ENCODE measurements around the gene CELSR2.
"Not testable (repeated sequence)": the region's sequence is repeated elsewhere in the genome, so short reads cannot be mapped to it uniquely, and the experiment has no call there.

CELSR2 gene

DNA sequence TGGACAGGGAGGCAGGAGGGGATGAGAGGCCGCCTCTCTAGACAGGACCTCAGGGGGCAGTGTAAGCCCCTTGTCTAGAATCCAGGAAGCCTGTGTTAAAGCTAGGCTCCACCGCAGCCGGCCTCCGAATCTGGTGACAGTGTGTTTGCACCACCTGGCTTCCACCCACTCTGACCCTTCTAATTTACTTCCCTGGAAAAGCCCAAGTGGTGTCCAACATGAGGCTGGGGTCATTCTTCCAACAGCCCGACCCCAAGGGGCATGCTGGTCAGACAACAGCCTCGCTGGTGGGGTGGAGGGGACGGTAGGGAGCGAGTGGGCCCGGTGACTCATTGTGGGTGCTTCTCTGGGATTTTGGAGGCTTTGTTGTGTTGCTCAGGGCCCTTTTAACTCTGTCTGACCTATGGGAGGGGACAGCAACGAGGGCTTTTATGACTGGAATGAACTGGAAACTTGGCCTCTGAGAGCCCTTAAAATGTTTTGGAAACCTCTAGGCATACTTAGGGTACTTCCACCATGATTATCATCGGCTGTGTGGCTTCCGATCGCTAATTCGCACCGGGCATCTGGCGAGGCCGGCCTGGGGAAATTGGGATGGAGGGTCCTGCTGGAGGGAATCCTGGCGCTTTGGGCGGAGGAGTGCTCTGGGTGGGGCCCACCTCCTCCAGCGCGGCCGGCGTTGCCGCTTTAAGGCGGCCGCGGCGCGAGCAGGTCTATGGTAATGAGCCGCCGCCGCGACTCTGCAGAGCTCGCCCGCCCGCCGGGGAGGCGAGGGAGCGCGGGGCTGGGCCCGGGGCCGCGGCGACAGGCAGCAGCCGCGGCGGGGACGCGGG lies at the start of gene CELSR2:
Gene CELSR2 (plus strand): TSS at position 743 of the 833 bp plus-strand sequence. CDS start 541 bp downstream, outside the sequence.
- FAIRE-seq, result no peak

DNA sequence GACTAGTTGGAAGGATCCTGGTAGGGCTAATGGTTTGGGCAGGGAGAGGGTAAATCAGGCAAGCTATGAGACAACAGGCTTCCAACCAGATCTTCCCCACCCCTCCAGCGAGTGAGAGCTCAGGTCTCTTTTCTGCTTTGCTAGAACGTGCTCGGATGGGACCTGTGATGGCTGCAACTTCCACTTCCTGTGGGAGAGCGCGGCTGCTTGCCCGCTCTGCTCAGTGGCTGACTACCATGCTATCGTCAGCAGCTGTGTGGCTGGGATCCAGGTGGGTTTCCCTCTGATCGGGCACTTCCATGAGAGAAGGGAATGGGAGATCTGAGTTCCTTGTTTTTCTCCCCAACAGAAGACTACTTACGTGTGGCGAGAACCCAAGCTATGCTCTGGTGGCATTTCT lies 49.6 kb upstream of the CELSR2 start:
- FAIRE-seq, result no peak

DNA sequence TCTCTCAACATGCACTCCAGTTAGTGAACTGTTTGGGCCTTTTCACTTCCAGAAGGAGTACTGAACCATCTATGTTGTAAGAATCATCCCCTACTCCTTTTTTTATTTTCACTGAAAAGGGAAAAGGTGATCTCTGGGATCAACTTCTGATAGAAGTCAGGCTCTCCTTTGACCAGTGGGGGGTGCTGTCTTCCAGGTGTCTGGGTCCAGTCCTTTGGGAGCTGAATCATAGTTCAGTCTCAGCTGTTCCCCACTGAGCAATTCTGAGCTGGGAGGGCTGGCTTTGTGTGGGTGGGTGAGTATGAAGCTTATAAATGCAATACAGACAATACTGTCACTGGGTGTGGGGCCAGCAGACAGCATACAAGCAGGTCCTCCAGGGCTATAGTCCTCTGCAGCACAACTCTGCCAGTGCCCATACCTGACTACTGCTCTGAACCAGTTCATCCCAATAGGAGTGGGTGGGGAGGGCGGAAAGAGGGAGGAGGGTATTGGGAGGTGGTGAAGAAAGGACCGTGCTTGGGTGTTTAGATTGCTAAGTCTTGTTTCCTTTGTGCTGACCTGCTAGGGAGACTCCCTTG lies 48.1 kb upstream of the CELSR2 start:
- no peak for FAIRE-seq

DNA sequence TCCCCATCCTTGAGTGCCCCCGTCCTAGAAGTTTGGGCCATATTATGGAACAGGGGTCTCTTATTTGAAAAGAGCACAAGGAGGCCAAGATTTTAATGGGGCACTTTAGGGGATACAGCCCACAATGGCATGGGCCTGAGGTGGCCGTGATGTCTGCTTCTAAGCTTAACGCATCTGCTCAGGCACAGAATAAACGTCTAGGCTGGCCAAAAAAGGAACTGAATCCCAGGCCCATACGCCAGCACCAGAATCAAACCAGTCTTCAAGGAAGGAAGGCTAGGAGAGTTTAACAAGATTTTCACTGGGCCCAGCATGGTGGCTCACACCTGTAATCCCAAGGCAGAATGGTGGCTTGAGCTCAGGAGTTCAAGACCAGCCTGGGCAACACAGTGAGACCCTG lies 44.9 kb upstream of the CELSR2 start:
- FAIRE-seq, result no peak

DNA sequence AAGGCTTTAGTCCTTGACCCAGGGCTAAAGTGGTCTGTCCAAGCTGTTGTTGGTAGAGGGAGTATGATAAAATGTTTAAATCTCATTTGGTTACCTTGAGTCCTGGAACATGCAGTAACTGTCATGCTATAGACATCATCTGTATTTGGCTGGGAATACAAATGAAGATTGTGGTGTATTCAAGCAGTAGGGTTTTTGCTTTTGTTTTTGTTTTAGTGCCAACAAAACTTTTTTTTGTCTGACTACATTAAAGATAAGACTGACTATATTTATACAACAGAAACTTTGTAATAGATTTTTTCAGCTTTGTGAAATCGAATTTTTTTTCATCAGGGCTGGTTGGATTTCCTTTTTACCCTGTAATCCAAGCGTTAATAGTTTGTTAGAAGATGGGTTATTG lies 43.0 kb upstream of the CELSR2 start:
- no peak for FAIRE-seq

GRCh38 chr1:109207467-109208103 lies 41.8 kb upstream of the CELSR2 start:
- FAIRE-seq, result no peak

GRCh38 chr1:109208394-109208793 lies 40.9 kb upstream of the CELSR2 start:
- no peak for FAIRE-seq

DNA sequence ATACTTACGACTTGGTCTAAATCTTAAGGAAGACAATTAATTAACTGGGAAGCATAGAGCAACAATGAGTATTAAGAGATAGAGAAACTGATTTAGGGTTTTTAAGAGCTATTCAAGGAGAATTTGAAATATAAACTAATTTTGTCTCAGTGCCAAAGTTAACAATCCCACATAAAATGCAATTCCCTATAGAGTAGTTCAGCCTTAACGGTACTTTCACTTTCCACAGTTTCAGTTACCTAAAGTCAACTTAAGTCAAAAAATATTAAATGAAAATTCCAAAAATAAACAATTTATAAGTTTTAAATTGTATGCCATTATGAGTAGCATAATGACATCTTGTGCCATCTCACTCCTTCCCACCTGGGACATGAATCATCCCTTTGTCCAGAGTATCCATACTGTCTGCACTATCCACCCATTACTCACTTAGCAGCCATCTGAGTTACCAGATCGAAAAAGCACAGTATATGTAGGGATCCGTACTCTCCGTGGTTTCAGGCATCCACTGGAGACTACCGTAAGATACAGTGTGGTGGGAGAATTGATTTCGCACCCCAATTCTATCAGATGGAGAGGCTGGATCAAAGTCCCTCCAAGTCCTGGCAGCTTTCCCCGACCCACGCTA lies 40.4 kb upstream of the CELSR2 start:
- FAIRE-seq, result no peak

- no peak for FAIRE-seq
These were observed 39.3 kb upstream of the CELSR2 start for GRCh38 chr1:109210058-109210457.

DNA sequence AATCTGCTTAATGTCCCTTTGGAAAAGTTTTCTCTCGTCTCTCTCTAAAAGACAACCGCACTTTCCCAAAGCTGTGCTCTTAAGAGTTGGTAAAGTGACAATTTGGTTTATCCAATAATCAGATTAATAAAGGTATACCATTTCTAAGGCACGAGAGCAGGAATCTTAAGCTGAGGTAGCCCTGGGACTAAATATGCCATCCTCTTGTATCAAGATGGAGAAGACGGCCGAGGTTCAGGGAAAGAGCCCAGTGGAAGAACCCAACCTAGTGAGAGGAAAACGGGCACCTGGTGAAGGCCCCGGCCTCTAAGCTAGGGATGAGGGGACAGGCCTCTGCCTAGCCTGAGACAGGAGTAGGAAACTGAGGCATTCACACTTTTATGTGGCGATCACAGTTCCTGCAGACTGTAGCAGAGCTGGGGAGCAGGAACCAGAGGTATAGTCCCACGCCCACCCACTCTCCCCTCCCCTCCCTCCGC lies 36.0 kb upstream of the CELSR2 start:
- no peak for FAIRE-seq

GRCh38 chr1:109213824-109214693 lies 35.3 kb upstream of the CELSR2 start, which contains the start of gene SARS1:
SARS1 (plus strand) TSS chr1:109213918; CDS start chr1:109213993, 75 bp downstream.
- no peak for FAIRE-seq

DNA sequence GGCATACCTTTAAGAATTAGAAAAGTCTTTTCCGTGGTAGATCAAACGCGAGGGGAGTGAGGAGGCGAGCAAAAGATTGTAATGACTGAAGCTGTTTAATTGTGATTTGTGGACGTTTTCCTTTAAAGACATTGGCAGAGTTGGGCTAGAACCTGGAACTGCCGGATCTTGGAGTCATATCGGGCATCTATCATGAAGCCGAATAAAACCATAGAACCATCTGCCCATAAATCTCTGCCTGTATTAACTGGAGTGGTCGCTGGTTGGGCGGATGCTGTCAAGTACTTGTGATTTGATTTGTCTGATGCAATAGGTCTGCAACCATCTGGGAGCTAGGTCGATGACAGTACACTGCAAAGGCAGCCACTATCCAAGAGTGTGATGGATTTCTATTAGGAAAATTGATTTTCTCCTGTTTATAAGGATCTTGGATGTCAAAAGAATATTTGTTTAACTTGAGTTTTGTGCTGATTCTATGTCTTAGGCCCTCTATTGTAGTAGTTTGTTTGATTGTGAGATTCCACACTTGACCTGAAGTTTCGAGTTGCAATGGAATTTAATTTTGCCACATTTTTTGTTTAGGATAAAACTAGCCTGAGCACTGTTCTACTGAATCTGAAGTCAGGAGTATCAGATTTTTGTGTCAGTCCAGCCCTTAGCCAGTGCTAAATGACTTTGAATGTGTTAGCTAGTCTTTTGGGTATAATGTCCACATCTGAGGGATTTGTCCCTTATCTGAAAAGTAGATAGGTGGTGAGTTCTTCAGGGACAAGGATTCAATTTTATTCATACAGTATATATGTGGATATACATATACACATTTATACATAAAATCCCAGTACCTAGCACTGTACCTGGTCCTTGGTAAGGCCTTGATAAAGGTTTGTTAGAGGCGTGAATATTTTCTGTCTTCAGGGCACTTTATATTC lies 34.4 kb upstream of the CELSR2 start:
- no peak for FAIRE-seq

DNA sequence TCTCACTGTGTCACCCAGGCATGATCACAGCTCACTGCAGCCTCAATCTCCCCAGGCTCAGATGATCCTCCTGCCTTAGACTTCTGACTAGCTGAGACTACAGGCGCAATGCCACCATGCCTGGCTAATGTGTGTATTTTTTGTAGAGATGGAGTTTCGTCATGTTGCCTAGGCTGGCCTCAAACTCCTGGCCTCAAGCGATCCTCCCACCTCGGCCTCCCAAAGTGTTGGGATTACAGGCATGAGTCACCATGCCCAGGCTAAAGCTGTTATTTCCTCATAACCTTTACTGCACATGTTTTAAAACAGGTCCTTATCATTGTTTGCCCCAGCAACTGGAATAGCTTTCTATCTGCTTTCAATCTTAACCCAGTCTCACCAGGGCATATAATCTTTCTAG lies 32.7 kb upstream of the CELSR2 start:
- FAIRE-seq, result no peak

- no peak for FAIRE-seq
These were observed 30.8 kb upstream of the CELSR2 start for GRCh38 chr1:109218516-109218915.

DNA sequence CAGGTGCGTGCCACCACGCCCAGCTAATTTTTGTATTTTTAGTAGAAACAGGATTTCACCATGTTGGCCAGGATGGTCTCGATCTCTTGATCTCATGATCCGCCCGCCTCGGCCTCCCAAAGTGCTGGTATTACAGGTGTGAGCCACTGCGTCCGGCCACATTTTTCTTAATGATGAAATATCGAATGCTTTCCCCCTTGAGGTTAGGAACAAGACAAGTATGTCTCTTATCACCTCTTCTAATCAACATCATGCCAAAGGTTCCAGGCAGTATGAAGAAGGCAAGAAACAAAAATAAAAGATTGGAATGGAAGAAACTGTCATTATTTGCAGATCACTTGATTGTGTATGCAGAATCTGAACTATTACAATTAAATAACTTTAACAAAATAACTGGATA lies 28.1 kb upstream of the CELSR2 start:
- FAIRE-seq, result not testable (repeated sequence)

DNA sequence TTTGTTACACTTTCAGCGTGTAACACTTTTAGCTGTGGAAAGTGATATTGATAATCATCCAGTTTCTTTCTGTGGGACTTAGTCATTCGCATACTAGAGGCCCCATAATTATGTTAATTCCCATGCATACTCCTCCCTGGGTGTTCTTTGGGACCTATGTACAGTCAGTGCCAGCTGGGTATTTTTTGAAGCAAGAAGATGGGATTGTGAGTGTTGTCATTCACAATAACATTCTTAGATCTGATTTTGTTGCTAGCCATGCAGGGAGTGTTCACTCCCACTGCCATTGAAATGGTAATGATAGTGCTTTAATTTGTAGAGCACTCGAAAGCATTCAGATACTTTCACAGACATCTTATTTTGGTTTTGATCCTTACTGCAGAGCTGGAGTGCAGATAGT lies 24.0 kb upstream of the CELSR2 start:
- no peak for FAIRE-seq

GRCh38 chr1:109225711-109226445 lies 23.5 kb upstream of the CELSR2 start:
- FAIRE-seq, result no peak

DNA sequence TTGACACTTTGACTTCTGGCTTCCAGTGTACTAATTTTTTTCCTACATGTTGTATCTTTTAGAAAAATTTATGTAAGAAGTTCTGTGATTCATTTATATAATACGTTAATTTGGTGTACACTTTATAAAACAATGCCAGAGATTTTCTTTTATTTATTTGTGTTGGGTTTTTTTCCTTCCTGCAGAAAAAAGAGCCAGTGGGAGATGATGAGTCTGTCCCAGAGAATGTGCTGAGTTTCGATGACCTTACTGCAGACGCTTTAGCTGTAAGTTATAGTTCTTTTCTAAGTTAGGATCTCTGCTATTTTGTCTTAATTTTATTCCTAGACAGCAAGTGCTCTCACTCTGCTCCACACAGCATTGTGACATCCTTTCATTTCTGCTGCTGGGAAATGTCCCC lies 21.2 kb upstream of the CELSR2 start:
- FAIRE-seq, result no peak

- no peak for FAIRE-seq
These were observed 19.7 kb upstream of the CELSR2 start for GRCh38 chr1:109229531-109230127.

- FAIRE-seq, result no peak
These were observed 18.3 kb upstream of the CELSR2 start for GRCh38 chr1:109231066-109231465.
